ENCODE results near the gene FGF13. TPM values are rescaled to one million over a fixed set of nuclear protein-coding genes. Genes with fewer than 3 reads are reported as not detected.

The FGF13 gene
- polyA plus RNA-seq, 1 donor from 2014 or later: 235 TPM

DNA sequence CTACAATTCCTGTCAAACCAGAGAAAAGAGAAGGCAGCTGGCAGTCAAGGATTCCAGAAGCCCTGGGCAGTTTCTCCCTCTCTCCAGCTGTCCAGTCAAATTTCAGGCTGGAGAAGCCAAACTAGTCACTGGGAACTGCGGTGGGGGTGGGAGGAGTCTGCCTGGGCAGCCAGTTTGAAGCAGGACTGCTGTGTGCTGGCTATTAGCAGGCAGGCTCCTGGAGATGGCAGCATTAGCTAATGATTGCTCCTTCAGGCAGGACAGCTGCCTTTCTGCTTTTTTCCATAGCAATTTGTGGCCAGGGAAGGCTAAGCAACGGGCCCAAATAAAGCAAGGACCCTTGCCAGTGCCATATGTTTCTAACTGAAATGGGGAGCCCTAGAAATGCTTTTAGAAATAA, 44.7 kb upstream of the FGF13 start:
- no peak overlapping the region for H3K4me2 ChIP-seq (ENCODE audit: low read length)
- H3K9me3 ChIP-seq (ENCODE audit: low read length): no peaks in the 10 kb centered on the region
- H3K9me2 ChIP-seq (ENCODE audit: insufficient read depth, low read length): no peaks in the 10 kb centered on the region
- H3F3A ChIP-seq (ENCODE audit: insufficient read depth, low read length, poor library complexity, severe bottlenecking): no peaks in the 10 kb centered on the region
- H3K9ac ChIP-seq (ENCODE audit: low read length): no peak overlapping the region
- no peaks in the 10 kb centered on the region for H4K20me1 ChIP-seq (ENCODE audit: insufficient read depth)
- no peaks in the 10 kb centered on the region for H3K36me3 ChIP-seq (ENCODE audit: insufficient read depth, low read length)
- no peak overlapping the region for H3K27ac ChIP-seq (ENCODE audit: low read length)
- H3K79me2 ChIP-seq (replicated peaks; ENCODE audit: insufficient read depth, low read length): no peaks in the 10 kb centered on the region
- H3K27me3 ChIP-seq (ENCODE audit: insufficient read depth, low read depth, low read length): no peaks in the 10 kb centered on the region
- no peak overlapping the region for H2AFZ ChIP-seq (ENCODE audit: low read depth, low read length)
- TF ChIP-seq, protein P1, sequence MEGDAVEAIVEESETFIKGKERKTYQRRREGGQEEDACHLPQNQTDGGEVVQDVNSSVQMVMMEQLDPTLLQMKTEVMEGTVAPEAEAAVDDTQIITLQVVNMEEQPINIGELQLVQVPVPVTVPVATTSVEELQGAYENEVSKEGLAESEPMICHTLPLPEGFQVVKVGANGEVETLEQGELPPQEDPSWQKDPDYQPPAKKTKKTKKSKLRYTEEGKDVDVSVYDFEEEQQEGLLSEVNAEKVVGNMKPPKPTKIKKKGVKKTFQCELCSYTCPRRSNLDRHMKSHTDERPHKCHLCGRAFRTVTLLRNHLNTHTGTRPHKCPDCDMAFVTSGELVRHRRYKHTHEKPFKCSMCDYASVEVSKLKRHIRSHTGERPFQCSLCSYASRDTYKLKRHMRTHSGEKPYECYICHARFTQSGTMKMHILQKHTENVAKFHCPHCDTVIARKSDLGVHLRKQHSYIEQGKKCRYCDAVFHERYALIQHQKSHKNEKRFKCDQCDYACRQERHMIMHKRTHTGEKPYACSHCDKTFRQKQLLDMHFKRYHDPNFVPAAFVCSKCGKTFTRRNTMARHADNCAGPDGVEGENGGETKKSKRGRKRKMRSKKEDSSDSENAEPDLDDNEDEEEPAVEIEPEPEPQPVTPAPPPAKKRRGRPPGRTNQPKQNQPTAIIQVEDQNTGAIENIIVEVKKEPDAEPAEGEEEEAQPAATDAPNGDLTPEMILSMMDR (IDR thresholded peaks at IDR 0.05; ENCODE audit: poor library complexity, severe bottlenecking): peak; percentile 58
- TF ChIP-seq SMC3 (conservative IDR thresholded peaks at IDR 0.05; ENCODE audit: poor library complexity) (peak; percentile 56), EZH2 (IDR thresholded peaks at IDR 0.05; ENCODE audit: borderline replicate concordance, insufficient read depth, low read length, poor library complexity, severe bottlenecking) (no peak), RAD21 (conservative IDR thresholded peaks at IDR 0.05) (peak; percentile 68)
- H3K4me3 ChIP-seq (ENCODE audit: low read length): no peak overlapping the region

DNA sequence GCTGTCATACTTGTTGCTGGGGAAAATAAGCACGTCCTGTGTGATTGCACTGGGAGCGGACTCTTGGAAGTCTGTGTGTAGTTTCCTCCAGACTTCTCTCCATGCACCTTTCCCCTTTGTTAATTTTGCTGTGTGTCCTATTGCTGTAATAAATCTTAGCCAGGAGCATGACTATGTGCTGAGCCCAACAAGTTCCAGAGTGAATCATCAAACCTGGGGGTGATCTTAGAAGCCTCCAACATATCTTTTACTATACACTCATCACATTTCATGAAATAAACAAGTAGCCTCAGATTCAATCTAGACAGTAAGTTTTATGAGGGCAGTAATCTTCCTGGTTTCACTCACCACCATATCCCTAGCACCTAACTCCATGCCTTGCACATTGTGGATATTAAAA, 43.3 kb upstream of the FGF13 start:
- Histone ChIP-seq H4K20me1 (ENCODE audit: insufficient read depth) (no peaks in the 10 kb centered on the region), H2AFZ (ENCODE audit: low read depth, low read length) (no peak overlapping the region), H3K9ac (ENCODE audit: low read length) (no peak overlapping the region), H3K9me3 (ENCODE audit: low read length) (no peaks in the 10 kb centered on the region), H3K79me2 (replicated peaks; ENCODE audit: insufficient read depth, low read length) (no peaks in the 10 kb centered on the region), H3F3A (ENCODE audit: insufficient read depth, low read length, poor library complexity, severe bottlenecking) (no peaks in the 10 kb centered on the region), H3K27ac (ENCODE audit: low read length) (no peak overlapping the region), H3K4me3 (ENCODE audit: low read length) (no peak overlapping the region), H3K27me3 (ENCODE audit: insufficient read depth, low read depth, low read length) (no peaks in the 10 kb centered on the region), H3K4me2 (ENCODE audit: low read length) (no peak overlapping the region), H3K36me3 (ENCODE audit: insufficient read depth, low read length) (no peaks in the 10 kb centered on the region), H3K9me2 (ENCODE audit: insufficient read depth, low read length) (no peaks in the 10 kb centered on the region)
- no peak for TF ChIP-seq MXI1 (conservative IDR thresholded peaks at IDR 0.05; ENCODE audit: poor library complexity, severe bottlenecking)

DNA sequence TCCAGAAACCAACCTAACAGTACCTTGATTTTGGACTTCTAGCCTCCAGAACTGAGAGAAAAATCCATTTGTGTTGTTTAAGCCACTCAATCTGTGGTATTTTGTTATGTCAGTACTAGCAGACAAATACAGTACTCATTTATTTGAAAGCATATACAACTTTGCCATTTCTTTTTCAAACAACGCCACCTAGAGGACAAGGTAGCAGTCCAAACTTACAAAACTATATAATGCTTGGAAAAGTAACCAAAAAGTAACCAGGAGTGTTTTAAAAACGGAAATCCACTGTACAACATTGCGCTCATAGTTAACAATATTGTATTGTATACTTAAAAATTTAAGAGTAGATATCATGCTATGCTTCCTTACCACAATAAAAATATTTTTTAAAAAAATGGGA, 37.0 kb upstream of the FGF13 start:
- no peak overlapping the region for H3K9ac ChIP-seq (ENCODE audit: low read length)
- H3K27me3 ChIP-seq (ENCODE audit: insufficient read depth, low read depth, low read length): no peaks in the 10 kb centered on the region
- no peak overlapping the region for H3K4me2 ChIP-seq (ENCODE audit: low read length)
- H4K20me1 ChIP-seq (ENCODE audit: insufficient read depth): no peaks in the 10 kb centered on the region
- H3K9me2 ChIP-seq (ENCODE audit: insufficient read depth, low read length): no peaks in the 10 kb centered on the region
- H3K79me2 ChIP-seq (replicated peaks; ENCODE audit: insufficient read depth, low read length): no peaks in the 10 kb centered on the region
- no peak overlapping the region for H2AFZ ChIP-seq (ENCODE audit: low read depth, low read length)
- no peak overlapping the region for H3K27ac ChIP-seq (ENCODE audit: low read length)
- H3F3A ChIP-seq (ENCODE audit: insufficient read depth, low read length, poor library complexity, severe bottlenecking): no peaks in the 10 kb centered on the region
- no peak overlapping the region for H3K4me3 ChIP-seq (ENCODE audit: low read length)
- TF ChIP-seq, protein P2, sequence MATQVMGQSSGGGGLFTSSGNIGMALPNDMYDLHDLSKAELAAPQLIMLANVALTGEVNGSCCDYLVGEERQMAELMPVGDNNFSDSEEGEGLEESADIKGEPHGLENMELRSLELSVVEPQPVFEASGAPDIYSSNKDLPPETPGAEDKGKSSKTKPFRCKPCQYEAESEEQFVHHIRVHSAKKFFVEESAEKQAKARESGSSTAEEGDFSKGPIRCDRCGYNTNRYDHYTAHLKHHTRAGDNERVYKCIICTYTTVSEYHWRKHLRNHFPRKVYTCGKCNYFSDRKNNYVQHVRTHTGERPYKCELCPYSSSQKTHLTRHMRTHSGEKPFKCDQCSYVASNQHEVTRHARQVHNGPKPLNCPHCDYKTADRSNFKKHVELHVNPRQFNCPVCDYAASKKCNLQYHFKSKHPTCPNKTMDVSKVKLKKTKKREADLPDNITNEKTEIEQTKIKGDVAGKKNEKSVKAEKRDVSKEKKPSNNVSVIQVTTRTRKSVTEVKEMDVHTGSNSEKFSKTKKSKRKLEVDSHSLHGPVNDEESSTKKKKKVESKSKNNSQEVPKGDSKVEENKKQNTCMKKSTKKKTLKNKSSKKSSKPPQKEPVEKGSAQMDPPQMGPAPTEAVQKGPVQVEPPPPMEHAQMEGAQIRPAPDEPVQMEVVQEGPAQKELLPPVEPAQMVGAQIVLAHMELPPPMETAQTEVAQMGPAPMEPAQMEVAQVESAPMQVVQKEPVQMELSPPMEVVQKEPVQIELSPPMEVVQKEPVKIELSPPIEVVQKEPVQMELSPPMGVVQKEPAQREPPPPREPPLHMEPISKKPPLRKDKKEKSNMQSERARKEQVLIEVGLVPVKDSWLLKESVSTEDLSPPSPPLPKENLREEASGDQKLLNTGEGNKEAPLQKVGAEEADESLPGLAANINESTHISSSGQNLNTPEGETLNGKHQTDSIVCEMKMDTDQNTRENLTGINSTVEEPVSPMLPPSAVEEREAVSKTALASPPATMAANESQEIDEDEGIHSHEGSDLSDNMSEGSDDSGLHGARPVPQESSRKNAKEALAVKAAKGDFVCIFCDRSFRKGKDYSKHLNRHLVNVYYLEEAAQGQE (IDR thresholded peaks at IDR 0.05; ENCODE audit: borderline replicate concordance): no peak
- TF ChIP-seq SMC3 (conservative IDR thresholded peaks at IDR 0.05; ENCODE audit: poor library complexity) (peak; percentile 13), EZH2 (IDR thresholded peaks at IDR 0.05; ENCODE audit: borderline replicate concordance, insufficient read depth, low read length, poor library complexity, severe bottlenecking) (no peak), MXI1 (conservative IDR thresholded peaks at IDR 0.05; ENCODE audit: poor library complexity, severe bottlenecking) (no peak), TAF1 (IDR thresholded peaks at IDR 0.05; ENCODE audit: low read depth) (no peak), POLR2AphosphoS5 (IDR thresholded peaks at IDR 0.05) (no peak), RAD21 (conservative IDR thresholded peaks at IDR 0.05) (peak; percentile 35), EP300 (conservative IDR thresholded peaks at IDR 0.05; ENCODE audit: poor library complexity, severe bottlenecking) (no peak)
- TF ChIP-seq, protein P1 (IDR thresholded peaks at IDR 0.05; ENCODE audit: poor library complexity, severe bottlenecking): peak; percentile 46
- no peaks in the 10 kb centered on the region for H3K9me3 ChIP-seq (ENCODE audit: low read length)
- H3K36me3 ChIP-seq (ENCODE audit: insufficient read depth, low read length): no peaks in the 10 kb centered on the region
